Measurements from ENCODE around the gene SENP1. TPM values are rescaled to one million over a fixed set of nuclear protein-coding genes. Genes with fewer than 3 reads are reported as not detected.
A peak's percentile ranks its signal among the peaks of the same experiment; 100 is the strongest.

Gene SENP1
- total RNA-seq, 6 experiments from 2014 or later, result 3.6 to 6.5 (median 5.1) TPM

DNA sequence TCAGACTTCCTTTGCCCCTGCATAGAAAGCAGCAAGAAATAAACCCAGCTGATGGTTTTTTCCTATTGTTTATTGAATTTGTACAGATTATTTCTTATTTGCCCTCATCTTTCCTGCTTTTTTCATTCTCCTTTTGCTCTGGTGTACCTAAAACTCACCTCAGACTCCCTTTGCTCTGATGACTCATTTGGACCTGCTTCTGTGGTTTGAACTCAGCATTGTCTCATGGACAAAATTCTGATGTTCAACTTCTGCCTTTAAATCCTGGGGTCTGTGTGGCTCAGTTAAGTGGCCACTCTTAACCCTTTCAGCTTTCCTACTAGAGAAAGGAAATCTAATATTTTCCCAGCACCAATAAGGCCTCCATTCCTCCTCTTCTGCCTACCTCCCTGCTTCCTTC is 3.5 kb upstream of the SENP1 start:
- H3K4me3 ChIP-seq, result no peak overlapping the region
- intact Hi-C loops (cut with DNase I), result no loop called here
- no peak overlapping the region for H3K27ac ChIP-seq
- TF ChIP-seq CTCF (IDR thresholded peaks at IDR 0.05) (no peak), POLR2A (IDR thresholded peaks at IDR 0.05) (no peak)
- DNase-seq, result no peak
- no peak for ATAC-seq
- H3K4me1 ChIP-seq, result peaks cover 0 to 13% (median 6%) of the 10 kb centered on the region in 4 donors
- H3K27me3 ChIP-seq, result no peaks in the 10 kb centered on the region
- no peaks in the 10 kb centered on the region for H3K9me3 ChIP-seq
- no peaks in the 10 kb centered on the region for H3K36me3 ChIP-seq

DNA sequence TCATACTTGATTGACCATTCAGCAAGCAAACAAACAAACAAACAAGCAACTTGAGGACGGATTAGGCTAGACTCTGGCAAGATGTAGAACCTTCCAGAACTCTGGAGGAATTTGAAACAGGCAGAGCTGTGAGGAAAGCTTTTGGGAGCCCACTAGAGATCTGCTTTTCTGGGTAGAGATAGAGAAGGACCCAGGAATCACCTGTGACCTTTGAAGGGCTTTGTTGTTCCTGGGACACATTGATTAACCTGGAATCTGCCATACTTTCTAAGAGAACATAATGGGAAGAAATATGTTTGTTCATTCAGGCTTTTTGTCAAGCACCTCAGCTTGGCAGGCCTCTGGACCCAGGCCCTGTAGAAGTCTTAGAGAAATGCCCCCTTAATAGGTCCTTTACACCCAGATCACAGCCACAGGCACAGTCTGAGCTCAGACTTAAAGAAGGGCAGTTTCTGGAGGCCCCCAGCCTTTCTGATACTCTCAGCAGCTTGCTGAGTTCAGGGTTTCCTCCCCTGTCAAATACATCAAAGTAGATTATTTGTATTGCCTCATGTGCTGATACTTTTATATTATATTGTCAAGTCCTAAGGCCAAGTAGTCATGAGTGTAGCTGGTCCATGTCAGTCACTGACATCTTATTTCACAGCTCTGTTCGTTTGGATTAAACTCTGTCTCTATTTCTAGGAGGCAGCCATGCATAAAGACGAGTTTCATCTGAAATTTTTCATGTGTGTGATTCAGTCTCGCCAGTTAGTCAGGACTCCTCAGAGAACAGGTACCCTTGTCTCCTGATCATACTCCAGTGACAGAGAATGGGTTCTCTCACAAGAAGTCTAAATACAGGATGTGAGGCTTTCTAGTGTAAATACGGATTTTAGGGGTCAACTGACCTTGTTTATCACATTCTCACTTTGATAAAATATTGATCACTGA is 1.1 kb upstream of the SENP1 start:
- Histone ChIP-seq H3K4me3 (peak overlapping the region; percentile 85 to 96 (median 92)), H3K27ac (peak overlapping the region; percentile 87 to 96 (median 89)), H3K36me3 (no peaks in the 10 kb centered on the region), H3K27me3 (no peaks in the 10 kb centered on the region), H3K9me3 (no peaks in the 10 kb centered on the region), H3K4me1 (peaks cover 0 to 14% (median 6%) of the 10 kb centered on the region in 4 donors)
- no peak for TF ChIP-seq CTCF (IDR thresholded peaks at IDR 0.05)
- ATAC-seq, result peak in 1 of 4 donors; percentile 5
- WGBS (ENCODE audit: insufficient coverage, low coverage, low lambda C conversion rate, missing lambda C conversion rate), result 65% methylated on average over 5 of the region's 5 CpGs
- DNase-seq, result no peak
- intact Hi-C loops (cut with DNase I), result no loop called here

DNA sequence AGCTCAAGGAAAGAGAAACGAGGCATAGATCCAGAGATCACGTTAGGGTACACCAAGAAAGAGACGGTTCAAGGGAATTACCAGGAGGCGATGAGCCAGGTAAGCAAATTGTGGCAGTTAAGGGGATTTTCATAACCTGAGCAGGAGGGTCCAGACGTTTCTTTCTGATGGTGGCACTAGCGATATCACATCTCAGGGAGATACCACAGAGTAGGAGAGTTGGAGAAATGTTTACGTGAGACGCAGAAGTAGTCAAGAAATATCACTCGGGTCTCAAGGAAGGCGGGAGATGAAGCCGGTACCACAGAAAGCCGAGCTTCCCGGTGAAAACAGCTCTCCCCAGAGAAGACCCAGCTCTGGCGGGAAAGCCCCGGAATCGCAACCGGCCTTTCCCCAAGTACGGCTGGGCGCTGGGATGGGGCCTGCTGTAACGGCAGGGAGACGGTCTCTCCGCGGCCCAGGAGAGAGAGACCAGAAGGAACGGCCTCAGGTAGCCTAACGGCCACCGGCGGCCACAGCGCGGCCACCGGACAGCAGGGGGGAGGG is 485 bp downstream of the SENP1 start:
- intact Hi-C loops (cut with DNase I), result no loop called here
- WGBS (ENCODE audit: insufficient coverage, low coverage, low lambda C conversion rate, missing lambda C conversion rate), result under 1% methylated on average over 15 of the region's 30 CpGs

DNA sequence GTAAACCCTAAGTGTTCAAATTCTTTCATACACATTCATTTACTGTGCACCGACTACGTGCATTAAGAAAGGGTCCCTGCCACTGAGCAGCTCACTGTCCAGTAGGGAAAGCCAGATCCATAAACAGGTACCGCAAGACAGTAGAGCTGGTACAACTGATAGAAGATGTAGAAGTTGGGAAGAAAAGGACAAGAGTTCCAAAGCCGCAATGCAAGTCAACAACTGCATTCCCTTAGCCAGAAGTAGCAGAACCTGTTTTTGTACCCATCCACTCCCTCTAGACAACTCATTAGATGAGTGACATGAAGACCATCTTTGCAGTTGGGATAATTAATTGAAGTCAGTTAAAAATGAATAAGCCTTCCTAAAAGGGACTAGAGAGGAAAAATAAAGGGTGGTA is 1.3 kb downstream of the SENP1 start:
- 57% methylated on average over 4 of the region's 4 CpGs for WGBS (ENCODE audit: insufficient coverage, low coverage, low lambda C conversion rate, missing lambda C conversion rate)
- no peak overlapping the region for H3K27ac ChIP-seq
- no peak for TF ChIP-seq POLR2A (IDR thresholded peaks at IDR 0.05)
- TF ChIP-seq CTCF (IDR thresholded peaks at IDR 0.05), result no peak
- H3K4me1 ChIP-seq, result peaks cover 0 to 14% (median 6%) of the 10 kb centered on the region in 4 donors
- intact Hi-C loops (cut with DNase I), result no loop called here
- H3K9me3 ChIP-seq, result no peaks in the 10 kb centered on the region
- no peaks in the 10 kb centered on the region for H3K36me3 ChIP-seq
- H3K4me3 ChIP-seq, result peak overlapping the region in 1 of 3 donors; percentile 85
- no peaks in the 10 kb centered on the region for H3K27me3 ChIP-seq
- no peak for ATAC-seq
- no peak for DNase-seq

More for the DNA sequence above, 485 bp downstream of the SENP1 start:
- peaks cover 0 to 14% (median 6%) of the 10 kb centered on the region in 4 donors for H3K4me1 ChIP-seq
- ATAC-seq (peak in 1 of 4 donors; percentile 2), DNase-seq (no peak)
- no peak for TF ChIP-seq CTCF (IDR thresholded peaks at IDR 0.05)
- TF ChIP-seq POLR2A (IDR thresholded peaks at IDR 0.05), result no peak
- H3K9me3 ChIP-seq, result no peaks in the 10 kb centered on the region
- no peaks in the 10 kb centered on the region for H3K27me3 ChIP-seq
- no peaks in the 10 kb centered on the region for H3K36me3 ChIP-seq
- peak overlapping the region; percentile 87 to 96 (median 89) for H3K27ac ChIP-seq
- H3K4me3 ChIP-seq, result peak overlapping the region; percentile 85 to 96 (median 92)
